Stimulated activated CD8-positive, alpha-beta memory T cell treated with anti-CD3 and anti-CD28 coated beads, Interleukin-4, amount 100 ng/mL, for 48 hours (primary cell): Measurements from ENCODE around the gene INTS11.

Source experiments
- DNase-seq: peaks from one replicate; pipeline ENCODE4 v3.0.0-alpha.2; 2020

The INTS11 gene

DNA sequence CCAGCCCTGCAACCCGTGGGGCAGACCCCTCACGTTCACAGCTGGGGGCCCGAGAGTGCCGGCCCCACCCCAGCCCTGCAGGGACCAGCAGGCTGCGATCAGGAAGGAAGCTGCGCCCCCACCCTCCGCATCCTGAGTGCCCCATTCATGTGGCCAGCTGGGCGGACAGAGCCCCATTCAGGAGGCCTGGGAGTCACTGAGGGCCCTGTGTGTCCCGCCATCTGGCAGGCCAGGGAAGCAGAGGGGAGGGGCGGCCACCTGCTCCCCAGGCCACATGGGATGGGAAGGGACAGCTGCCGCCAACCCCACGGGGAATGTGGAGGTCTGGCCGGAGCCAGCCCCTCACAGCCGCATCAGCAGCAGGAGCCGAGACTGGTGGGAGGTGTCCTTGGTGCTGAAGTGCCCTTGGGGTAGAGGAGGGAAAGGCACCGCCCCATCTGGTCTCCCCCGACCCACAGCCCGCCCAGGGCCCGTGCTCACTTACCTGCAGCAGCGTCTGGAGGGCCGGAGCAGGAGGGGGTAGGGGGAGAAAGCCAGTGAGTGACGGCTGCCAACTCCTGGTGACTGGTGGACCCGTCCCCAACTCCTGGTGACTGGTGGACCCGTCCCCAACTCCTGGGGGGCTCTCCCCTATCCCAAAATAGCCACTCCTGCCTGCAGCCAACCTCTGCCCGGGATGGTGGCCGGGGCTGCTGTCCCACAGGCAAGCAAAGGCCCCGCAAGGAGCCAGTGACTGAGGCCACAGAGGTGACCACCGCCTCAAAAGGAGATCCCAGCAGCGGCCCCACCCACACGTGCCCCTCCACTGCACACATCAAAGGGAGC lies 25.4 kb downstream of the INTS11 start:
- DNase-seq, result no peak

DNA sequence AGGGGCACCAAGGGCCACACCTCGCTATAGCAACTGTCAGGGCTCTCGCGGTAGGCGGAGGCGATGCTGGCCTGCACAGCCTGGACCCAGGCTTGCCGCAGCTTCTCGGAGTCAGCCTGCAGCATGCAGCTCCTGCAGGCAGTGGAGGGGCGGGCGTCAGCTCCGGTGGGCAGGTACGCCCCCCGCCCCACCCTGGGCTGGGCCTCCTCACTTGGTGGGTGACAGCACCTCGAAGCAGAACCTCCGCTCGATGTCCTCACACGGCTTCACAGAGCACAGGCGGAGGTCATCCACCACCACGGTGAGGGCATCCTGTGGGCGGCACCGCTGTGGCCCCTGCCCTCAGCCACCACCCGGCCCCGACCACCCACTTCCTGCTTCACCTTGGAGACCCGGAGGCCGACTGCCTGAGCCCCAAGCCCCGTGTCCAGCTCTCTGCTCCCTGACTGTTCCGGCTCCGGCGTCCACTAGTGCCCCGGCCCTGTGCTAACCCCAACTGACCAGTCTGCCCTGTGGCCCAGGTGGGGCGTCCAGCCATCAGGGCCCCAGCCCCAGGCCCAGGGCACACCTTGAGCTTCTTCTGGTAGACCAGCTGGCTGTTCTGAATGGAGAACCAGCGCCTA lies 26.5 kb downstream of the INTS11 start:
- DNase-seq, result no peak

DNA sequence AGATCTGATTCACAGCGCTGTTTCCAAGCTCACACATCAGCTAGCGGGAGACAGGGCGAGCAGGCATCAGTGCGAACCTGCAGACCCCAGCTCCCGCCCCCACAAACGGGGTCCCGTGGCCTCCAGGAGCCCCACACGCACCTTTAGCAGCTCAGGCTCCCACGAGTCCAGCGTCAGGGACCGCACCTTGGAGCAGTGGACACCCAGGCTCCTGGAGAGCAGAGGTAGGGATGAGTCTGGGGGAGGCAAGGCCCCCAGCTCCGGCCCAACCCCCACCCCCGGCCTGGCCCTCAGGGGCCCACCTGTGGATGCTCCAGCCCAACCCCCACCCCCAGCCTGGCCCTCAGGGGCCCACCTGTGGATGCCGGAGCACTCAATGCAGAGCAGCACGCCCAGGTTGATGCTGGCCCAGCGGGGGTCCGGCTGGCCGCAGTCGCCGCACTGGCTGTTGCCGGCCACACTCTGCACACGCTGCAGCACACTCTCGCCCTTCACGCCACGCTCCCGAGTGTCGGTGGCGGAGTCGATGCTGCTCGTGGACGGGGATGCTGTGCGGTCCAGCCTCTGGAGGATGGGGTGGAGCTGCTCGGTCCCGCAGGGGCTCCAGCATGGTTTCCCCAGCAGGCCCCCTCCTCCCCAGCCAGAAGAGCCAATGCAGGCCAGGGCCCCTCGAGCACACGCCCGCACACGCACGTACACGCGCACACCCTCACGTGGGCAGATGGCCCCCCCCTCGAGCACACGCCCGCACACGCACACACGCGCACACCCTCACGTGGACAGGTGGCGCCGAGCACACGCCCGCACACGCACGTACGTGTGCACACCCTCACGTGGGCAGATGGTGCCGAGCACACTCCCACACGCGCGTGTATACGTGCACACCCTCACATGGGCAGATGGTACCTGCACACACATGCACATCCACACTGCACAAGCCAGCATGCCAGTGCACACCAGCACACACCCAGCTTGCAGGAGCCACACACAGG lies 28.1 kb downstream of the INTS11 start:
- no peak for DNase-seq

DNA sequence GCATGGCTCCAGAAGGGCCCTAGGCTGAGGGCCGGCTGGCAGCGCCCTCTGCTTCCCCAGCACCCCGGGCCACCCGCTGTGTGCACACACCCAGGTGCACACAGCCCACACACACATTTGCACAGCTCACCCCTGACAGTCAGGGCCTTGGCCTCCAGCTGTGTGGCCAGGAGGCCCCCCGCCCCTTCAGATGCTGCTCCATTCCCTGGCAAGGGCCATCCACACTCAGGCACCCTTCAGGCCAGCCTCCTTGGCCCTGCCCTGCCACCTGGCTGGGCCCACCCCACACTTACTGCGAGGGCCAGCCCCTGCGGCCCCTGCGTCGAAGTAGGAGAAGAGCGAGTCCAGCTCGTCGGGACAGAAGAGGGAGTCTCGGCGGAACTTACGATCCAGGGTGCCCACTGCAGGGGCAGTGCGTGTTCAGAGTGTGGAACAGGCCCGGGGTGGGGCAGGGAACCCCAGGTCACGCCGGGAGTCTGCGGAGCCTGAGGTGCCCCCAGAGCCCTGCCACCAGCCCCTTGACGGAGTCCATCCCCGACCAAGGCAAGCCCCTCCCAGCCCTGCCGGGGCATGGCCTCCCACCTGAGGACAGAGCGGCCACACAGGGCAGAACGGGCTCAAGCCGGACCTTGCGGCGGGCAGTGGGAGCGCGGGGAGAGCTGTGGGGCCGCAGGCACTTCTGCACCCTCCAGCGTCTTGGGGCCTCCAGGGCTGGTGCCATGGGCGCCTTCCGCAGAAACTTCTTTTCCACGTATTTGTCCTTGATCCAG lies 29.1 kb downstream of the INTS11 start:
- DNase-seq, result no peak

DNA sequence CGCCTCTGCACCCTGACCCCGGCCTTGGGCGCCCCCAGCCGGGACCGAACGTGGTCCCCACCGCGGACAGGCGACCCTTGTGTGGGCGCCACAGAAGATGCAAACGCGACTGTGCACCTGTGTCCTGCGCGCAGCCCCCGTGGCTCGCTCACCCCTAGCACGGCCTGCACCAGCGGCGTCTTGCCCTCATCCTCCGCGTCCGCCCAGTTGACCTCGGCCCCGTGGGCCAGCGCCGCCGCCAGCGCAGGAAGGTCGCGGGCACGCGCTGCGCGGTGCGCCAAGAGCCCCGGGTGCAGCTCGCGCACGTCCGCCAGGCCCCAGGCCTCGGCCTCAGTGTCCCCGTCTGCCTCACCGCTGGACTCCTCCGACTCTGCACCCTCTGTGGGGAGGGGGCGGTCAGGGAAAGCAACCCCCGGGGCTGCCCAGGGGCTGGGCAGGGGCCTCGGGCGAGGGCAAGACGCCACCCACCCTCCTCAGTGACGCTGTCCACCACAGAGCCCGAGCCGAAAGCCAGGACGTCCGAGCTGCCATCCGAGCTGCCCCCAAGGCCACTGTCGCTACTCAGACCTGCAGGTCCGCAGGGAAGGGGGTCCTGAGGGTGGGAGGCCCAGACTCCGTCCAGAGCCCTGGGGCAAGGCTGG lies 30.1 kb downstream of the INTS11 start:
- DNase-seq, result no peak

DNA sequence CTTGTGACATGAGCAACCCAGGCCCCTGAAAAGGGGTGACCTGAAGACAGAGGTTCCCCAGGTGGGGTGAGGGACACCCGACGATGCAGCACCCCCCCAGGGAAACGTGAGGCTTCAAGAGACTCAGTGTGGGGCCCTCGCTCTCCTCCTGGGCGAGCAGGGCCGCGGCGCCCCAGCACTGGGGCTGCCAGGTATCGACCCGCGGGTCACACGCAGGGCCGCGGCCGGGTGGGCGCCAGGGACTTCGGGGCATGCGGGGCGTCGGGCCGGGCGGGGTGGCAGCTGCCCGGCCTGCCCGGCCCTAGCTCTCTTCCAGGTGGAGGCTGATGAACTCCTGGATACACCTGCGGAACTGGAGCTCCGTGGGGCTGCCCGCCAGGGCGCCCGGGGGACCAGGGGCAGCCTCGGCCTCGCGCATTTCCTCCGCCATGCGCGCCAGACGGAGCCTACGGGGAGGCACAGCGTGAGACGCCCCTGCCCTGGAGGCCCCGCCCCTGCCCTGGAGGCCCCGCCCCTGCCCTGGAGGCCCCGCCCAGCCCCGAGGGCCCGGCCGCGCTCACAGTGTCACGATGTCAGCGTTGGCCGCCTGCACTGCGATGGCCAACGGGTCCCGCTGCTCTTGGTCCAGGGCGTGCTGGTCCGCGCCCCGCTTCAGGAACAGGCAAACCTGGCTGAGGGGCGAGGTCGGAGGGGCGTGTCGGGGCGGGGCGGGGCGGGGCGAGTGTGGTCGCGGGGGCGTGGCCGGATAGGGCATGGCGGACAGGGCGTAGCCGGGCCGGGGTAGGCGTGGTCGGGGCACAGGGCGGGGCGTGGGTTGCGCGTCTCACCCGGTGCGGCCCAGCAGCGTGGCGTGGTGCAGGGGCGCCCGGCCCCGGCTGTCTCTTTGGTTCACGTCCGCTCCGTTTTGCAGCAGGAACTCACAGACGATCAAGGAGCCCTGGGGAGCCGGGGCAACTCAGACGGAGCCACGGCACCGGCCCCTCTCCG lies 30.9 kb downstream of the INTS11 start:
- DNase-seq, result no peak

DNA sequence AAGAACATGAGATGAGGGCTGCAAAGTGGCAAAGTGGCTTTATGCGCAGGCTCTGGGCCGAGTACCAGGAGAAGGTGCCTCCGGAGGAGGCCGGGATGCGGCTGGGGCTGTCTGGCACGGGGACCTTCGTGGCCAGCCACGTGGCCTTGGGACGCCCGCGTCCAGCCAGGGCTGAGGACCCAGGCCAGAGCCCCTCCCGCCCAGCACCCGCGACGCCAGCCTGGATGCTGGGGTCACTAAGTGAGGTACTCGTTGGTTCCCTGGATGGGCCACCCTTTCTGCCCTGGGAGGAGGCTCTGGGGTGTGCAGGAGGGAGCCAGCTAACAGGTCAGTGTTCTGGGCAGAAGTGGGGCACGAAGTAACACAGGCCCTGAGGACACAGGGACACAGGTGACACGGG lies 31.6 kb downstream of the INTS11 start:
- no peak for DNase-seq

DNA sequence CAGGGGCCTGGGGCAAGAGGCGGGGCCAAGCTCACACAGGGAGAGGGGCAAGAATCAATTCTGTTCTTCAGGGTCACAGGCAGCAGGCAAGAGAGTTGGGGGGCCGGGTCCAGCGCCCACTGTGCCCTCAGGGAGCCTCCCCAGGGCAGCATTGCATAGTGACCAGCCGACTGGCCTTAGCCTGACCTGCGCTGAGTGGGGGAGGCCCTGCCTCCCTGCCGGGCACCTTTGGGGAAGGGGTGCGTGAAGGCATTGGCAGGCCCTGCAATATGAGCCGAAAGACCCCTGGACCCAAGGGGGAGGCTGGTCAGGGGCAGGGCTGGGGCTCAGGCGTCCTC lies 32.0 kb downstream of the INTS11 start:
- DNase-seq, result no peak

DNA sequence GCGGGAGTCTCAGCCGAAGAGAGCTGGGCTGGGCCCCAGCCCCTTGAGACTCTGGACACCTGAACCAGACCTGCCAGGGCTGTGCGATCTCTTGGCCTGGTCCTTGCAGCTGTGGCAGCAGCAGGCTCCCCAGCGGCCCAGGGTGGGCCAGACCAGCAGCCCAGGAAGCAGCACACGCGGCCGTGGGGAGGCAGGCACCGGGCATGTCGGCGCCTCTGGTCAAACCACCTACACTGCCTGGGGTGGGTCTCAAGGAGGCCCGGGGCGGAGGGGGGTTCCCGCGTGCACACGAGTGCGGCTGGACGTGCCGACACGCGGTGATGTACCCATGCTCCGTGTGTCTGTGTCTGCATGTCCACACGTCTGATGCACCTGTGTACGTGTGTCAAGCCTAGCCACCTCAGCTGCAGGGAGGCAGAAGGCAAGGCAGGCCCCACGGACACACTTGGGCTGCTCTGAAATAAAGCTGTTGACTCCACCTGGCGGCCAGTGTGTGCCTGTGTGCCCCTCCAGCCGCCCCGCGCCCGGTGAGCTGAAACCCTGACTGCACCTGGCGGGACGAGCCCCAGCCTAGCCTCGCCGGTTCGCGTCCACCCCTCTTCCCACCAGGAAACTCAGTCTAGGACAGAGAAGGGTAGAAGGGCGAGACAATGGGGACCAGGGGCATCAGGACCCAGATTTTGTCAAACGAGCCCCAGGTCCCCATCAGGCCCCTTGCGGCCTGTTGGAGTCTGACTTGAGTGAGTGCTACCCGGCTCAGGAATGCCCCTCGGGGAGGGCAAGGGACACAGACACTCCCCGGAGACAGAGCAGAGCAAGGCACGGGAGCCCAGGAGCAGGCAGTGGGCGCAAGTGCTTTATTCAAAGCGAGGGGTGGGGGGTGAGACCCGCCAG lies 32.7 kb downstream of the INTS11 start:
- peak; percentile 71 for DNase-seq

DNA sequence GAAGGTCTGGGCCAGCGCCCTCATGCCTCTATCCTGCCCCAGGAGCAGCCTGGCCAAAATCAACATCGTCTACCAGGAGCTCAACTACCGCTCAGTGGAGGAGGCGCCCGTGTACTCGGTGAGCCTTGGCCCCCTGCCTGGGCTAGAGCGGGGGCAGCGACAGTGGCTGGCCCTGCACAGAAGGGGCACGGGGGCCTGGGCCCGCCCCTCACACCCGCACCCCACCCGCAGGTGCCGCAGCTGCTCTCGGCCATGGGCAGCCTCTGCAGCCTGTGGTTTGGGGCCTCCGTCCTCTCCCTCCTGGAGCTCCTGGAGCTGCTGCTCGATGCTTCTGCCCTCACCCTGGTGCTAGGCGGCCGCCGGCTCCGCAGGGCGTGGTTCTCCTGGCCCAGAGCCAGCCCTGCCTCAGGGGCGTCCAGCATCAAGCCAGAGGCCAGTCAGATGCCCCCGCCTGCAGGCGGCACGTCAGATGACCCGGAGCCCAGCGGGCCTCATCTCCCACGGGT lies 33.4 kb downstream of the INTS11 start:
- DNase-seq, result no peak

DNA sequence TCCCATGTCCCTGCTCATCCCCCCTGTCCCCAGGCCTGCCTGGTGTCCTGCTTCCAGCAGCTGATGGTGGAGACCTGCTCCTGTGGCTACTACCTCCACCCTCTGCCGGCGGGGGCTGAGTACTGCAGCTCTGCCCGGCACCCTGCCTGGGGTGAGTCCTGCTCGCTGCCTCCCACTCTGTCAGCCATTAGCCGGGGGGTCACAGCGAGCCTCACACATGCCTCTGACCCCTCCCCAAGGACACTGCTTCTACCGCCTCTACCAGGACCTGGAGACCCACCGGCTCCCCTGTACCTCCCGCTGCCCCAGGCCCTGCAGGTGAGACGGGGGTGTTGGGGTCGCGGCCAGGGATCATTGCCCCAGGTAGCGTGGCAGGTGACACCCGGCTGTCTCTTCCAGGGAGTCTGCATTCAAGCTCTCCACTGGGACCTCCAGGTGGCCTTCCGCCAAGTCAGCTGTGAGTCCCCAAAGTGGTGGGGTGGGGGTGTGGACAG lies 34.2 kb downstream of the INTS11 start:
- peak; percentile 80 for DNase-seq

DNA sequence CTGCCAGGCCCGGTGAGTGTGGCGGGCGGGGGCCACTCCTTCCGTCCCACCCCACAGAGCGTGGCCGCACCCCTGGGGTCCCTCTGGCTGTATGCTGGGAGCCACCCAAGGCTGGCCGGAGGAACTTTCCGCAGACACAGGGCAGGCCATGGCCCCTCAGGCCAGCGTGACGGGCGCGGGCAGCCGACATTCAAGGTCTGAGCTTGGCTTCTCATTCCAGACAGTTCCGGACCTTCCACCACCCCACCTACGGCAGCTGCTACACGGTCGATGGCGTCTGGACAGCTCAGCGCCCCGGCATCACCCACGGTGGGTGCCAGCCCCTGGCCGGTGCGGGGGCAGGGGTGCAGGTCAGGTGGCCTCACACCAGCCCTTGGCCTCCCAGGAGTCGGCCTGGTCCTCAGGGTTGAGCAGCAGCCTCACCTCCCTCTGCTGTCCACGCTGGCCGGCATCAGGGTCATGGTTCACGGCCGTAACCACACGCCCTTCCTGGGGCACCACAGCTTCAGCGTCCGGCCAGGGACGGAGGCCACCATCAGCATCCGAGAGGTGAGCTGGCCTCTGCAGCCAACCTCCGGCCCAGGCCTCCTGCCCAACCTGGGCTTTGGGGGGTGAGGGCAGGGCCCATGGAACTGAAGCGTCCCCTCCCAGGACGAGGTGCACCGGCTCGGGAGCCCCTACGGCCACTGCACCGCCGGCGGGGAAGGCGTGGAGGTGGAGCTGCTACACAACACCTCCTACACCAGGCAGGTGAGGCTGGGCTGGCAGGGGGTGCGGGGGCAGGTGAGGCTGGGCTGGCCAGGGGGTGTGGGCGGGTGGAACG lies 37.0 kb downstream of the INTS11 start:
- no peak for DNase-seq

DNA sequence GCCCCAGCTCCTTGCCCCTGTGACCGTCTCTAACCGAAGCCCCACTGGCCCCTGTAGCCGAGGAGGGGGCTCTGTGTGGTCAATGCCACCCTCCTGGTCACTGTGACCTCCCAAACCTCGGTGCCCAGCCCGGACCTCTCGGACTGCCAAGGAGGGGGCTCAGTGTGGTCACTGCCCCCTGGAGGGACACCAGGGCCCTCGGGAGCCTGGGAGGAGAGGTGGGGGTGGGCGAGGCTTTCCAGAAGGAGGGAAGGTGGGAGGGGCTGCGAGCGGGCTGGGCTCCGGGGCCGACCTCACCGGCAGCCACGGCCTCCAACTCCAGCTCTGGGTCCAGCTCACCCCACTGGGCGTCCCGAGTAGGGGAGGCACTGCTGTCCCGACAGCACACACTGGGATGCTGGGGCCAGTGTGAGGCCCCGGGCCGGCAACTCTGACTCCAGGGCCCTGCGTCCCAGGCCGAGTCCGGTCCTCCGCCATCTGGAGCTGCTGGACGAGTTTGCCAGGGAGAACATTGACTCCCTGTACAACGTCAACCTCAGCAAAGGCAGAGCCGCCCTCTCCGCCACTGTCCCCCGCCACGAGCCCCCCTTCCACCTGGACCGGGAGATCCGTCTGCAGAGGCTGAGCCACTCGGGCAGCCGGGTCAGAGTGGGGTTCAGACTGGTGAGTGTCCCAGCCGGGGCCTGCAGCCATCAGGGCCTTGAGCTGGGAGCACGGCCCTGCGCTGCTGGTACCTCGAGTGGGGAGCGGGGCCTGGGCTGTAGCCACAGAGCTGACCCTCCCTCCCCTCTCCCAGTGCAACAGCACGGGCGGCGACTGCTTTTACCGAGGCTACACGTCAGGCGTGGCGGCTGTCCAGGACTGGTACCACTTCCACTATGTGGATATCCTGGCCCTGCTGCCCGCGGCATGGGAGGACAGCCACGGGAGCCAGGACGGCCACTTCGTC lies 37.9 kb downstream of the INTS11 start:
- DNase-seq, result no peak

DNA sequence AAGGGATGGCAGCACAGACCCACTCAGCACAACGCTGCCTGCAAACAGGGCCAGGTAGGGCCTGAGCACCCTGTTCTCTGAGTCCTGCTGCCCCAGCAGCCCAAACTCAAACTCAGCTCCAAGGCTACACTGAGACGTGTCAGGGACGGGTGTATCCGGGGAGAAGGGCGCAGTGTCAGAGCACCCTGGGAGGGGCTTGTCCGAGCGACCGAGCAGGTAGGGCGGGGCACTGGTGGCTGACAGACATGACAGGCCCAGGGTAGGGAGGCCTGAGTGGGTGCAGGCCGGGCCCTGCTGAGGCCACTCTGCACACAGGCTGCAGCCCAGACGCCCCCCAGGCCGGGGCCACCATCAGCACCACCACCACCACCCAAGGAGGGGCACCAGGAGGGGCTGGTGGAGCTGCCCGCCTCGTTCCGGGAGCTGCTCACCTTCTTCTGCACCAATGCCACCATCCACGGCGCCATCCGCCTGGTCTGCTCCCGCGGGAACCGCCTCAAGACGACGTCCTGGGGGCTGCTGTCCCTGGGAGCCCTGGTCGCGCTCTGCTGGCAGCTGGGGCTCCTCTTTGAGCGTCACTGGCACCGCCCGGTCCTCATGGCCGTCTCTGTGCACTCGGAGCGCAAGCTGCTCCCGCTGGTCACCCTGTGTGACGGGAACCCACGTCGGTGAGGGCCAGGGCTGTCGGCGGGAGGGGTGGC lies 38.7 kb downstream of the INTS11 start:
- DNase-seq, result no peak

DNA sequence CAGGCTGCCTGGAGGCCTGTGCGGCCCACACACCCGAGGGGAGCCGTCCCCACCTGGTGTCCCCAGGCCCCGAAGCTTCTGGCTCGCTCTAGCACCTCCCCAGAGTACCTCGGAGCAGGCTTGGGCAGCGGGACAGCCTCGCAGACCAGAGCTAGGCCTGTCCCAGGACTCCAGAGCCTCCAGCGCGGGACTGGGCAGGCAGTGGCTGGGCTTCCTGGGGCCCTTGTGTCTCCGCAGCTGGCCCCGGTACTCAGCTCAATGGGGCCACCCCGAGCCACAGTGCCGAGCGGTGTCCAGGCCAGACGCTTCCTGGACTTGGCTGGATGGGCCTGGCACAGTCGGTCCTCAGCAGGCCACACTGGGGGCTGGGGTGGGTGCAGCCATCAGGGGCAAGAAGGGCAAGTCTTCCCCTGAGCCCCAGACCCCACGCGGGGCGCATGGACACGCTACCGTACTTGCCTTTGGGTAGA lies 39.3 kb downstream of the INTS11 start:
- no peak for DNase-seq
